Activated B cell treated with CpG ODN at 0.5 μM for 24 hours (primary cell): Measurements from ENCODE around the gene ABHD17A. TPM values are rescaled to one million over a fixed set of nuclear protein-coding genes. Genes with fewer than 3 reads are reported as not detected.
A peak's percentile ranks its signal among the peaks of the same experiment; 100 is the strongest.

Experiments
- ATAC-seq: fragments of 200-7000 bp; cut with Tn5 transposase; one replicate; pipeline ENCODE4 v1.10.0; 2021; ENCODE audit warnings: low read depth, mild to moderate bottlenecking, moderate library complexity
- CTCF ChIA-PET: fragments of 350-600 bp; sonication (Branson Sonifier 250); formaldehyde crosslinking; loops from one replicate; lab custom pipeline; 2021; ENCODE audit warnings: antibody characterized with exemption; lab: Charles Lee
- POLR2A ChIA-PET: fragments of 350-600 bp; sonication (Branson Sonifier 250); formaldehyde crosslinking; loops from one replicate; lab custom pipeline; 2021; ENCODE audit warnings: antibody characterized with exemption; lab: Charles Lee
- DNase-seq: peaks from one replicate; pipeline ENCODE4 v3.0.0; 2022
- H3K27ac Mint-ChIP-seq: one replicate; pipeline ENCODE4 v1.8.0; 2020; ENCODE audit warnings: mixed read lengths
- H3K27me3 Mint-ChIP-seq: one replicate; pipeline ENCODE4 v1.8.0; 2021; ENCODE audit warnings: mixed read lengths
- H3K36me3 Mint-ChIP-seq: one replicate; pipeline ENCODE4 v1.8.0; 2021; ENCODE audit warnings: low read depth, mixed read lengths
- H3K4me1 Mint-ChIP-seq: one replicate; pipeline ENCODE4 v1.8.0; 2021; ENCODE audit warnings: mixed read lengths
- H3K4me3 Mint-ChIP-seq: one replicate; pipeline ENCODE4 v1.8.0; 2020; ENCODE audit warnings: mild to moderate bottlenecking, mixed read lengths
- H3K9me3 Mint-ChIP-seq: one replicate; pipeline ENCODE4 v1.8.0; 2020; ENCODE audit warnings: mixed read lengths
- CTCF ChIP-seq: fragments of 200-600 bp; IDR thresholded peaks from one replicate; pipeline ENCODE4 v1.8.0; 2022; ENCODE audit warnings: antibody characterized with exemption, mild to moderate bottlenecking
- intact Hi-C: fragments of 100-400 bp; cut with micrococcal nuclease; formaldehyde crosslinking; loops from one replicate; pipeline ENCODE4 v1.15.1; 2024
- total RNA-seq: library from RNA; stranded (reverse); gene quantifications from 2 replicates; pipeline ENCODE4 v1.2.3, GENCODE V29; 2022

Gene ABHD17A
- total RNA-seq, 1 donor from 2014 or later, result 64.3 TPM

GRCh38 chr19:1866693-1867348 lies 18.5 kb downstream of the ABHD17A start:
- CTCF ChIA-PET, result interaction anchor here (0.9 to 2.8 kb wide), 5 partner anchors 8 to 58 kb away, joined by 3 to 12 read pairs (median 3); partner anchors contain the start of gene REXO1
- Mint-ChIP-seq H3K4me1 (peaks cover 15% of the 10 kb centered on the region), H3K9me3 (no peaks in the 10 kb centered on the region), H3K36me3 (peaks cover 10% of the 10 kb centered on the region), H3K27me3 (no peaks in the 10 kb centered on the region), H3K27ac (no peak overlapping the region), H3K4me3 (no peak overlapping the region)
- no peak for ATAC-seq
- intact Hi-C loops, result no loop called here
- no peak for TF ChIP-seq CTCF
- POLR2A ChIA-PET, result interaction anchor here (0.6 to 1.7 kb wide), 6 partner anchors 9 to 591 kb away, joined by 3 to 13 read pairs (median 6); partner anchors contain the start of gene FAM174C
- DNase-seq, result no peak

- intact Hi-C loops, result loop anchor here (2.0 kb wide), 2 partner anchors 19 to 63 kb away; partner anchors contain the start of gene ABHD17A
- ATAC-seq (no peak), DNase-seq (no peak)
- ChIA-PET POLR2A (interaction anchor here (0.6 to 1.8 kb wide), 24 partner anchors 10 to 209 kb away, joined by 3 to 68 read pairs (median 6); partner anchors contain the start of genes ABHD17A, ADAT3, MKNK2 and REXO1), CTCF (interaction anchor here (0.6 to 2.8 kb wide), 17 partner anchors 9 to 218 kb away, joined by 3 to 18 read pairs (median 3); partner anchors contain the start of gene REXO1)
- Mint-ChIP-seq H3K27me3 (no peaks in the 10 kb centered on the region), H3K4me1 (peaks cover 28% of the 10 kb centered on the region), H3K27ac (peak overlapping the region; percentile 92), H3K36me3 (peaks cover 4% of the 10 kb centered on the region), H3K4me3 (peak overlapping the region; percentile 87), H3K9me3 (no peaks in the 10 kb centered on the region)
- no peak for TF ChIP-seq CTCF
Measured at GRCh38 chr19:1865172-1866010, 19.9 kb downstream of the ABHD17A start.

- ChIA-PET POLR2A (interaction anchor here (0.5 to 1.8 kb wide), 27 partner anchors 9 to 974 kb away, joined by 3 to 68 read pairs (median 6); partner anchors contain the start of genes ABHD17A, ADAT3, MKNK2 and REXO1), CTCF (interaction anchor here (0.6 to 2.8 kb wide), 15 partner anchors 9 to 218 kb away, joined by 3 to 18 read pairs (median 3); no protein-coding TSS in a partner anchor)
- peak overlapping the region; percentile 87 for H3K4me3 Mint-ChIP-seq
- intact Hi-C loops, result loop anchor here (1.0 to 5.0 kb wide), 10 partner anchors 12 to 287 kb away; partner anchors contain the start of genes ABHD17A, ADAT3, AP3D1 and MKNK2
- peaks cover 2% of the 10 kb centered on the region for H3K36me3 Mint-ChIP-seq
- peak overlapping the region; percentile 92 for H3K27ac Mint-ChIP-seq
- ATAC-seq (peak; percentile 28), DNase-seq (peak; percentile 75)
- no peak for TF ChIP-seq CTCF
- no peaks in the 10 kb centered on the region for H3K9me3 Mint-ChIP-seq
- peaks cover 29% of the 10 kb centered on the region for H3K4me1 Mint-ChIP-seq
- H3K27me3 Mint-ChIP-seq, result no peaks in the 10 kb centered on the region
Measured at GRCh38 chr19:1864480-1865171, 20.7 kb downstream of the ABHD17A start.

- intact Hi-C loops, result loop anchor here (1.0 to 5.0 kb wide), 11 partner anchors 12 to 405 kb away; partner anchors contain the start of genes ABHD17A, ADAT3, AP3D1 and MKNK2
- POLR2A ChIA-PET, result interaction anchor here (0.5 to 1.8 kb wide), 25 partner anchors 8 to 975 kb away, joined by 3 to 68 read pairs (median 6); partner anchors contain the start of genes ABHD17A, ADAT3, MKNK2 and REXO1
- H3K27me3 Mint-ChIP-seq, result no peaks in the 10 kb centered on the region
- TF ChIP-seq CTCF, result no peak
- no peaks in the 10 kb centered on the region for H3K9me3 Mint-ChIP-seq
- H3K27ac Mint-ChIP-seq, result peak overlapping the region; percentile 92
- peaks cover 37% of the 10 kb centered on the region for H3K4me1 Mint-ChIP-seq
- DNase-seq (peak; percentile 92), ATAC-seq (peak; percentile 68)
- peak overlapping the region; percentile 87 for H3K4me3 Mint-ChIP-seq
- peaks cover 2% of the 10 kb centered on the region for H3K36me3 Mint-ChIP-seq
- CTCF ChIA-PET, result interaction anchor here (0.6 to 2.8 kb wide), 14 partner anchors 9 to 219 kb away, joined by 3 to 18 read pairs (median 4); no protein-coding TSS in a partner anchor
Measured at GRCh38 chr19:1863638-1864479, 21.4 kb downstream of the ABHD17A start.
